B cell (primary cell): ENCODE measurements around the gene RRP36.

Experiments
- CTCF ChIP-seq: fragments of 200-600 bp; IDR thresholded peaks from one replicate; pipeline ENCODE4 v1.8.0; 2022; ENCODE audit warnings: antibody characterized with exemption, mild to moderate bottlenecking
- EZH2 ChIP-seq: IDR thresholded peaks from 2 replicates; pipeline ENCODE4 v1.6.1; 2012; ENCODE audit warnings: borderline replicate concordance, low read depth, mild to moderate bottlenecking, moderate library complexity, low read length; ENCODE audit not compliant: insufficient read depth, poor library complexity, severe bottlenecking

GRCh38 chr6:43045371-43045930, 24.0 kb downstream of the RRP36 start:
- TF ChIP-seq CTCF (no peak), EZH2 (no peak)
